Measurements from ENCODE around the gene GPAM.
"Not testable (repeated sequence)": the region's sequence is repeated elsewhere in the genome, so short reads cannot be mapped to it uniquely, and the experiment has no call there.

The GPAM gene

GRCh38 chr10:112126901-112127300 lies 56.7 kb downstream of the GPAM start:
- no peak for DNase-seq

- no peak for DNase-seq
Observed at GRCh38 chr10:112126172-112126571, 57.4 kb downstream of the GPAM start.

GRCh38 chr10:112124866-112125265 lies 58.7 kb downstream of the GPAM start:
- no peak for DNase-seq

GRCh38 chr10:112122827-112123226 lies 60.7 kb downstream of the GPAM start:
- DNase-seq, result no peak

- DNase-seq, result no peak
Observed at GRCh38 chr10:112120491-112120890, 63.1 kb downstream of the GPAM start.

GRCh38 chr10:112115781-112116385 lies 67.7 kb downstream of the GPAM start:
- DNase-seq, result no peak

GRCh38 chr10:112109779-112110178 lies 73.8 kb downstream of the GPAM start:
- DNase-seq, result not testable (repeated sequence)

Measured in activated gamma-delta T cell (primary cell).